Activated B cell treated with CpG ODN at 0.5 μM for 24 hours (primary cell): ENCODE data around the gene COL2A1. TPM values are rescaled to one million over a fixed set of nuclear protein-coding genes. Genes with fewer than 3 reads are reported as not detected.

Experiments
- ATAC-seq: fragments of 200-7000 bp; cut with Tn5 transposase; one replicate; pipeline ENCODE4 v1.10.0; 2021; ENCODE audit warnings: low read depth, mild to moderate bottlenecking, moderate library complexity
- CTCF ChIA-PET: fragments of 350-600 bp; sonication (Branson Sonifier 250); formaldehyde crosslinking; loops from one replicate; lab custom pipeline; 2021; ENCODE audit warnings: antibody characterized with exemption; lab: Charles Lee
- POLR2A ChIA-PET: fragments of 350-600 bp; sonication (Branson Sonifier 250); formaldehyde crosslinking; loops from one replicate; lab custom pipeline; 2021; ENCODE audit warnings: antibody characterized with exemption; lab: Charles Lee
- DNase-seq: peaks from one replicate; pipeline ENCODE4 v3.0.0; 2022
- H3K27ac Mint-ChIP-seq: one replicate; pipeline ENCODE4 v1.8.0; 2020; ENCODE audit warnings: mixed read lengths
- H3K27me3 Mint-ChIP-seq: one replicate; pipeline ENCODE4 v1.8.0; 2021; ENCODE audit warnings: mixed read lengths
- H3K36me3 Mint-ChIP-seq: one replicate; pipeline ENCODE4 v1.8.0; 2021; ENCODE audit warnings: low read depth, mixed read lengths
- H3K4me1 Mint-ChIP-seq: one replicate; pipeline ENCODE4 v1.8.0; 2021; ENCODE audit warnings: mixed read lengths
- H3K4me3 Mint-ChIP-seq: one replicate; pipeline ENCODE4 v1.8.0; 2020; ENCODE audit warnings: mild to moderate bottlenecking, mixed read lengths
- H3K9me3 Mint-ChIP-seq: one replicate; pipeline ENCODE4 v1.8.0; 2020; ENCODE audit warnings: mixed read lengths
- intact Hi-C: fragments of 100-400 bp; cut with micrococcal nuclease; formaldehyde crosslinking; loops from one replicate; pipeline ENCODE4 v1.15.1; 2024
- total RNA-seq: library from RNA; stranded (reverse); gene quantifications from 2 replicates; pipeline ENCODE4 v1.2.3, GENCODE V29; 2022
- TF ChIP-seq, protein P1 (sequence below): fragments of 200-600 bp; IDR thresholded peaks from one replicate; pipeline ENCODE4 v1.8.0; 2022; ENCODE audit warnings: antibody characterized with exemption, mild to moderate bottlenecking

The COL2A1 gene
- total RNA-seq, 1 donor from 2014 or later = not detected

DNA sequence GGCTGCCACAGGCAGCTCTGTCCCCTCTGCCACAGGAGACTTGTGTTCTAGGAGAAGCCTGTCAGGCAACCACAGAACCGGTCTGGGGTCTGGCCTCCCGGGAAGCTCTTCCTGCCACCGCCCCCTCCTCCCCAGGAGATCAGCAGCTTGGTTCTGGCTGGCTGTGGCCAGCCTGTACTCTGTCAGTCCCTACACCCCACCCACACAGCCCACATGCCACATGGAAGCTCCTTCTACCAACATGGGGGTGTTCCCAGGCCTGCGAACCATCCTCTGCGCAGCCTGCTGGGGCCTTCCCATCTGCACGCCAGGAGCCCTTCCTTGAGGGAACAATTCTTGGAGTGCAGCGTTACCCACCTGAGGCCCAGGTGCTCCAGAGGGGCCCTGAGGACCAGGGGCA lies 24.1 kb downstream of the COL2A1 start:
- POLR2A ChIA-PET = no interaction called here
- ATAC-seq = no peak

DNA sequence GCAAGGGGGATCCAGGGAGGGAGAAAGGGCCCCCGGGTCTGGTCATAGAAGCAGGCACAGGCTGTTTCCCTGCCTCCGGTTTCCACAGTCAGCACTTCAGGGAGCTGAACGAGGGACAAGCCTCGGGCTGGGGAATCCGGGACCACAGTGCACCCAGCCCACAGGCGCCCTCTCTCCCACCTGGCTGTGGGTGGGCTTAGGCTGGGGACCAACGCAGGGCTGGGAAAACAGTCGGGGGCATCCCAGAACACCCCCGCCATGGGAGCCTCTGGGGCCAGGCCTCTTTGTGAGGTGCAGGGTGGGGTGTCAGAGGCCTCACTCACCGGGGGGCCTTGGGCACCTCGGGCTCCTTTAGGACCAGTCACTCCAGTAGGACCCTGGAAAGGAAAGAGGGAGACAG lies 24.6 kb downstream of the COL2A1 start:
- POLR2A ChIA-PET = no interaction called here
- no peaks in the 10 kb centered on the region for H3K9me3 Mint-ChIP-seq
- intact Hi-C loops = no loop called here
- ATAC-seq (no peak), DNase-seq (no peak)
- no peak overlapping the region for H3K27ac Mint-ChIP-seq
- no peaks in the 10 kb centered on the region for H3K36me3 Mint-ChIP-seq
- H3K4me1 Mint-ChIP-seq = no peaks in the 10 kb centered on the region
- TF ChIP-seq, protein P1, sequence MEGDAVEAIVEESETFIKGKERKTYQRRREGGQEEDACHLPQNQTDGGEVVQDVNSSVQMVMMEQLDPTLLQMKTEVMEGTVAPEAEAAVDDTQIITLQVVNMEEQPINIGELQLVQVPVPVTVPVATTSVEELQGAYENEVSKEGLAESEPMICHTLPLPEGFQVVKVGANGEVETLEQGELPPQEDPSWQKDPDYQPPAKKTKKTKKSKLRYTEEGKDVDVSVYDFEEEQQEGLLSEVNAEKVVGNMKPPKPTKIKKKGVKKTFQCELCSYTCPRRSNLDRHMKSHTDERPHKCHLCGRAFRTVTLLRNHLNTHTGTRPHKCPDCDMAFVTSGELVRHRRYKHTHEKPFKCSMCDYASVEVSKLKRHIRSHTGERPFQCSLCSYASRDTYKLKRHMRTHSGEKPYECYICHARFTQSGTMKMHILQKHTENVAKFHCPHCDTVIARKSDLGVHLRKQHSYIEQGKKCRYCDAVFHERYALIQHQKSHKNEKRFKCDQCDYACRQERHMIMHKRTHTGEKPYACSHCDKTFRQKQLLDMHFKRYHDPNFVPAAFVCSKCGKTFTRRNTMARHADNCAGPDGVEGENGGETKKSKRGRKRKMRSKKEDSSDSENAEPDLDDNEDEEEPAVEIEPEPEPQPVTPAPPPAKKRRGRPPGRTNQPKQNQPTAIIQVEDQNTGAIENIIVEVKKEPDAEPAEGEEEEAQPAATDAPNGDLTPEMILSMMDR = no peak
- H3K27me3 Mint-ChIP-seq = peaks cover 2% of the 10 kb centered on the region
- CTCF ChIA-PET = interaction anchor here (1.1 kb wide), 1 partner anchor 22 kb away, joined by 3 read pairs; no protein-coding TSS in a partner anchor
- no peak overlapping the region for H3K4me3 Mint-ChIP-seq

More for the DNA sequence above, 24.1 kb downstream of the COL2A1 start:
- intact Hi-C loops = no loop called here
- Mint-ChIP-seq H3K27ac (no peak overlapping the region), H3K27me3 (peaks cover 2% of the 10 kb centered on the region), H3K9me3 (no peaks in the 10 kb centered on the region), H3K36me3 (no peaks in the 10 kb centered on the region), H3K4me1 (no peaks in the 10 kb centered on the region), H3K4me3 (no peak overlapping the region)
- no peak for DNase-seq
- CTCF ChIA-PET = no interaction called here
- TF ChIP-seq, protein P1 = no peak

- H3K27me3 Mint-ChIP-seq = peaks cover 2% of the 10 kb centered on the region
- H3K27ac Mint-ChIP-seq = no peak overlapping the region
- intact Hi-C loops = no loop called here
- POLR2A ChIA-PET = no interaction called here
- DNase-seq (no peak), ATAC-seq (no peak)
- no peaks in the 10 kb centered on the region for H3K9me3 Mint-ChIP-seq
- H3K4me3 Mint-ChIP-seq = no peak overlapping the region
- no peaks in the 10 kb centered on the region for H3K4me1 Mint-ChIP-seq
- H3K36me3 Mint-ChIP-seq = no peaks in the 10 kb centered on the region
- TF ChIP-seq, protein P1 = no peak
- CTCF ChIA-PET = interaction anchor here (1.1 kb wide), 1 partner anchor 21 kb away, joined by 3 read pairs; no protein-coding TSS in a partner anchor
These were observed 25.1 kb downstream of the COL2A1 start for GRCh38 chr12:47979166-47979565.

GRCh38 chr12:47978598-47978873 lies 25.7 kb downstream of the COL2A1 start:
- Mint-ChIP-seq H3K4me1 (no peaks in the 10 kb centered on the region), H3K4me3 (no peak overlapping the region), H3K36me3 (no peaks in the 10 kb centered on the region), H3K27ac (no peak overlapping the region), H3K27me3 (peaks cover 2% of the 10 kb centered on the region), H3K9me3 (no peaks in the 10 kb centered on the region)
- POLR2A ChIA-PET = no interaction called here
- no peak for DNase-seq
- TF ChIP-seq, protein P1 = no peak
- CTCF ChIA-PET = interaction anchor here (1.1 kb wide), 1 partner anchor 20 kb away, joined by 3 read pairs; no protein-coding TSS in a partner anchor
- no peak for ATAC-seq
- intact Hi-C loops = no loop called here

DNA sequence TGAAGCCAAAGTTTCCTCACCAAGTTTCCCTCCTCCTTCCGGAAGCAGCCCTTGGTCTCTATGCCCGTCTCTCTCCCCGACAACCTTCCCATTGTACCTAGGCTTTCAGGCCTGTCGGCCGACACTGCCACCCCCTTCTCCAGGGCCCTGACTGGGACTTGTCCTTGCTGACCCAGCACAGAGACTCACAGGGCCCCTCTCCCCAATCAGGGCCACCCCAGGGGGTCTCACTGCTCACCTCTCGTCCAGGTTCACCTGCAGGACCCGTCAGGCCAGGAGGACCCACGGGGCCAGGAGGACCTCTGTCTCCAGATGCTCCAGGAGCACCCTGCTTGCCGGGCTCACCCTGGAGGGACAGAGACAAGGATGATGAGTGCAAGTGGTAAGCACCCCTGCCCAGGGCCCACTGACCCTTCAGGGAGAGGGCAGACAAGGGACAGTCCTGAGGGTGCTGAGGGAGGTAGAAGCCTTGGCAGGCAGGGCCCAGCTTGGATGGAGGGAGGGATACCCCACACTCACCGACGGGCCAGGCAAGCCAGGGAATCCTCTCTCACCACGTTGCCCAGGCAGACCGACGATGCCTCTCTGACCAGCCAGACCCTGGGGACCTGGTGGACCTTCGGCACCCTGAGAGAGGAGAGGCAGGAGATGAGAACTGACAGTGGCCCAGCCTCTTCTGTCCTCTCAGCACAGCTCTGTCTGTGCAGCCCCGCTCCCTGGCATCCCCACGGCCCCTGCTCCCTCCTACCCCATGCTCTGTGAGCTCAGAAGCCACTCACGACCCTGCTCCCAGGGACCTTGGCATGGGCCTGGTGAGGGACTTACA lies 26.3 kb downstream of the COL2A1 start:
- Mint-ChIP-seq H3K36me3 (no peaks in the 10 kb centered on the region), H3K9me3 (no peaks in the 10 kb centered on the region), H3K27me3 (no peaks in the 10 kb centered on the region), H3K4me1 (no peaks in the 10 kb centered on the region), H3K27ac (no peak overlapping the region), H3K4me3 (no peak overlapping the region)
- TF ChIP-seq, protein P1 = no peak
- CTCF ChIA-PET = interaction anchor here (1.1 kb wide), 1 partner anchor 20 kb away, joined by 3 read pairs; no protein-coding TSS in a partner anchor
- intact Hi-C loops = no loop called here
- ATAC-seq = no peak
- POLR2A ChIA-PET = no interaction called here
- no peak for DNase-seq
